HCT116 (cell line): Measurements from ENCODE around the gene CPNE7. TPM values are rescaled to one million over a fixed set of nuclear protein-coding genes. Genes with fewer than 3 reads are reported as not detected.

Experiments
- ATAC-seq: fragments of 200-7000 bp; cut with Tn5 transposase; 2 replicates; pipeline ENCODE4 v1.9.1; 2020; ENCODE audit warnings: mild to moderate bottlenecking, moderate library complexity
- BruUV-seq: library from RNA; stranded (reverse); fragments of 400-500 nt; replicated peaks from 2 replicates; lab custom pipeline; 2021; lab: Mats Ljungman, UMichigan
- CTCF ChIA-PET: fragments of 300-600 bp; sonication (Branson Sonifier 250); formaldehyde crosslinking; loops from one replicate; lab custom pipeline; 2021; ENCODE audit warnings: antibody characterized with exemption; lab: Charles Lee
- POLR2A ChIA-PET: fragments of 300-600, 350-600 bp; sonication (Branson Sonifier 250); formaldehyde crosslinking; loops from one replicate; lab custom pipeline; 2021; ENCODE audit warnings: antibody characterized with exemption; lab: Charles Lee
- RAD21 ChIA-PET, 2 experiments: fragments of 300-600 bp; sonication (Branson Sonifier 250); formaldehyde crosslinking; loops; one replicate each; lab custom pipeline; 2023; ENCODE audit warnings: low total read pairs in 2 of 2; ENCODE audit not compliant: uncharacterized antibody in 2 of 2, unreplicated experiment in 2 of 2, low non-redundant PET in 1 of 2; lab: Charles Lee
- DNase-seq: peaks from one replicate; pipeline ENCODE4 v3.0.0-alpha.2; 2010; ENCODE audit warnings: low read depth, low spot score
- H2AFZ ChIP-seq: fragments of 200-600 bp; shearing (Covaris generic), sonication (generic); 2 replicates; pipeline ENCODE4 v1.6.1; 2017; ENCODE audit warnings: low read depth, mixed run types, mixed read lengths, antibody characterized with exemption, low read length; ENCODE audit not compliant: poor library complexity, severe bottlenecking
- H3K27ac ChIP-seq: 2 replicates; pipeline ENCODE4 v1.5.1; 2012; ENCODE audit warnings: low read depth, low read length
- H3K27me3 ChIP-seq: fragments of 200-600 bp; sonication (generic); 2 replicates; pipeline ENCODE4 v1.6.1; 2016; ENCODE audit warnings: mixed run types, low read length, mixed read lengths; ENCODE audit not compliant: insufficient read depth
- H3K36me3 ChIP-seq, 2 experiments: fragments of 200-500 bp in 1 of 2; fragments of 200-600 bp in 1 of 2; sonication (Bioruptor generic) in 1 of 2; sonication (generic) in 1 of 2; 2 replicates each; pipeline versions ENCODE4 v1.5.1 to v1.6.1; 2014 to 2016; ENCODE audit warnings: low read length in 2 of 2, inconsistent platforms in 1 of 2, mixed read lengths in 1 of 2, mixed run types in 1 of 2; ENCODE audit not compliant: insufficient read depth in 2 of 2, control insufficient read depth in 1 of 2
- H3K4me1 ChIP-seq, 2 experiments: fragments of 200-600 bp in 1 of 2; sonication (generic) in 1 of 2; 2 replicates each; pipeline versions ENCODE4 v1.5.1 to v1.6.1; 2012 to 2017; ENCODE audit warnings: low read length in 2 of 2, inconsistent platforms in 1 of 2, mild to moderate bottlenecking in 1 of 2, mixed read lengths in 1 of 2, mixed run types in 1 of 2, moderate library complexity in 1 of 2; ENCODE audit not compliant: insufficient read depth in 2 of 2, control insufficient read depth in 1 of 2
- H3K4me2 ChIP-seq: fragments of 200-600 bp; sonication (generic); 2 replicates; pipeline ENCODE4 v1.6.1; 2017; ENCODE audit warnings: mixed run types, low read length, mixed read lengths
- H3K4me3 ChIP-seq, 2 experiments: fragments of 200-600 bp in 1 of 2; sonication (generic) in 1 of 2; replicated peaks in 1 of 2; 2 replicates each; pipeline ENCODE4 v1.5.1; 2011 to 2016; ENCODE audit warnings: low read length in 2 of 2, control low read depth in 1 of 2, low read depth in 1 of 2, mild to moderate bottlenecking in 1 of 2, mixed read lengths in 1 of 2, mixed run types in 1 of 2
- H3K79me2 ChIP-seq: fragments of 200-600 bp; sonication (generic); 2 replicates; pipeline ENCODE4 v1.6.1; 2017; ENCODE audit warnings: mild to moderate bottlenecking, mixed run types, low read length, moderate library complexity, mixed read lengths; ENCODE audit not compliant: insufficient read depth
- H3K9ac ChIP-seq: fragments of 200-600 bp; sonication (generic); 2 replicates; pipeline ENCODE4 v1.6.1; 2016; ENCODE audit warnings: low read length, mixed read lengths
- H3K9me2 ChIP-seq: fragments of 200-600 bp; sonication (generic), shearing (Covaris generic); 2 replicates; pipeline ENCODE4 v1.6.1; 2017; ENCODE audit warnings: mixed run types, mild to moderate bottlenecking, moderate library complexity; ENCODE audit not compliant: insufficient read depth
- H3K9me3 ChIP-seq, 2 experiments: fragments of 200-500 bp in 1 of 2; fragments of 200-600 bp in 1 of 2; sonication (Bioruptor generic) in 1 of 2; sonication (generic) in 1 of 2; 2 replicates each; pipeline ENCODE4 v1.6.1; 2014 to 2017; ENCODE audit warnings: low read length in 2 of 2, mixed read lengths in 2 of 2, inconsistent platforms in 1 of 2, low read depth in 1 of 2, mild to moderate bottlenecking in 1 of 2, mixed run types in 1 of 2, moderate library complexity in 1 of 2; ENCODE audit not compliant: control insufficient read depth in 1 of 2, insufficient read depth in 1 of 2
- H4K20me1 ChIP-seq: fragments of 200-600 bp; sonication (generic), shearing (Covaris generic); 2 replicates; pipeline ENCODE4 v1.6.1; 2017; ENCODE audit warnings: mixed run types, mild to moderate bottlenecking, moderate library complexity; ENCODE audit not compliant: insufficient read depth
- CBX3 ChIP-seq: IDR thresholded peaks from 2 replicates; pipeline ENCODE4 v1.6.1; 2012; ENCODE audit warnings: low read depth
- CEBPB ChIP-seq: IDR thresholded peaks from 2 replicates; pipeline ENCODE4 v1.6.1; 2012; ENCODE audit warnings: low read depth
- EGR1 ChIP-seq: IDR thresholded peaks from 2 replicates; pipeline ENCODE4 v1.6.1; 2012; ENCODE audit warnings: low read depth
- ELF1 ChIP-seq: IDR thresholded peaks from 2 replicates; pipeline ENCODE4 v1.6.1; 2012; ENCODE audit warnings: low read depth, borderline replicate concordance
- EZH2phosphoT487 ChIP-seq: fragments of 200-600 bp; IDR thresholded peaks from 2 replicates; pipeline ENCODE4 v1.6.1; 2018; ENCODE audit warnings: antibody characterized with exemption, borderline replicate concordance
- POLR2A ChIP-seq: IDR thresholded peaks from 2 replicates; pipeline ENCODE4 v1.7.0; 2011; ENCODE audit warnings: borderline replicate concordance; ENCODE audit not compliant: insufficient read depth, insufficient read length; ENCODE audit errors: extremely low read depth
- POLR2AphosphoS5 ChIP-seq: IDR thresholded peaks from 2 replicates; pipeline ENCODE4 v1.6.1; 2011; ENCODE audit warnings: mild to moderate bottlenecking, low read depth, low read length, moderate library complexity
- RAD21 ChIP-seq: IDR thresholded peaks from 2 replicates; pipeline ENCODE4 v1.6.1; 2012; ENCODE audit warnings: low read depth, mild to moderate bottlenecking
- SIN3A ChIP-seq: IDR thresholded peaks from 2 replicates; pipeline ENCODE4 v1.6.1; 2012; ENCODE audit warnings: low read depth
- SP1 ChIP-seq: IDR thresholded peaks from 2 replicates; pipeline ENCODE4 v1.6.1; 2012; ENCODE audit warnings: low read depth
- SRF ChIP-seq: IDR thresholded peaks from 2 replicates; pipeline ENCODE4 v1.6.1; 2012; ENCODE audit warnings: low read depth
- YY1 ChIP-seq: IDR thresholded peaks from 2 replicates; pipeline ENCODE4 v1.6.1; 2011; ENCODE audit warnings: low read length, low read depth, moderate library complexity, mild to moderate bottlenecking; ENCODE audit not compliant: insufficient replicate concordance; ENCODE audit errors: extremely low read depth
- ZBTB33 ChIP-seq: IDR thresholded peaks from 2 replicates; pipeline ENCODE4 v1.6.1; 2011; ENCODE audit warnings: mild to moderate bottlenecking, low read length, moderate library complexity; ENCODE audit not compliant: insufficient replicate concordance; ENCODE audit errors: extremely low read depth
- ZFX ChIP-seq: fragments of 450-650 bp; IDR thresholded peaks from 2 replicates; pipeline ENCODE4 v1.6.1; 2017
- ZNF274 ChIP-seq: fragments of 200-500 bp; sonication (Bioruptor generic); IDR thresholded peaks from 2 replicates; pipeline ENCODE4 v1.6.1; 2014; ENCODE audit warnings: mild to moderate bottlenecking, low read depth, low read length, inconsistent platforms
- intact Hi-C: fragments of 100-400 bp; cut with micrococcal nuclease; formaldehyde crosslinking; loops from 2 replicates; pipeline ENCODE4 v1.10.0; 2022
- total RNA-seq: library from RNA; stranded (reverse); gene quantifications from one replicate; pipeline ENCODE4 v1.2.1, GENCODE V29; 2021; ENCODE audit not compliant: unreplicated experiment
- TF ChIP-seq, protein P1 (sequence below): IDR thresholded peaks from 2 replicates; pipeline ENCODE4 v1.6.1; 2012
- TF ChIP-seq, protein P2 (sequence below), 3 experiments: fragments of 200-600 bp in 1 of 3; sonication (generic) in 1 of 3; IDR thresholded peaks in 2 of 3; conservative IDR thresholded peaks in 1 of 3; 2 replicates each; pipeline ENCODE4 v1.5.1; 2012 to 2017; ENCODE audit warnings: low read depth in 2 of 3, low read length in 2 of 3, antibody characterized with exemption in 1 of 3, borderline replicate concordance in 1 of 3, control low read depth in 1 of 3, mild to moderate bottlenecking in 1 of 3, mixed read lengths in 1 of 3, mixed run types in 1 of 3, moderate library complexity in 1 of 3; ENCODE audit not compliant: insufficient read depth in 1 of 3
- TF ChIP-seq, protein P3 (sequence below): IDR thresholded peaks from 2 replicates; pipeline ENCODE4 v1.6.1; 2012; ENCODE audit warnings: low read depth

Gene CPNE7
- total RNA-seq, 1 experiment from 2014 or later: 201 TPM

- Histone ChIP-seq H3K4me1 (peaks cover 9 to 35% of the 10 kb centered on the region in 2 experiments), H3K36me3 (0 out of 4 replicates have a peak, but pooled peaks cover 0 to under 1% of the 10 kb centered on the region in 2 experiments), H3K9ac (no peak overlapping the region), H3K9me2 (no peaks in the 10 kb centered on the region), H3K9me3 (no peaks in the 10 kb centered on the region), H4K20me1 (no peaks in the 10 kb centered on the region), H2AFZ (no peak overlapping the region), H3K4me3 (no peak overlapping the region), H3K4me2 (no peak overlapping the region), H3K27ac (no peak overlapping the region; the same call in 1 of the 2 replicates), H3K27me3 (no peaks in the 10 kb centered on the region), H3K79me2 (peaks cover 13% of the 10 kb centered on the region)
- ChIA-PET POLR2A (no interaction called here), RAD21 (no interaction called here), CTCF (no interaction called here)
- DNase-seq (no peak), ATAC-seq (no peak)
- no peak for TF ChIP-seq SP1
- no peak for TF ChIP-seq ELF1
- no peak for TF ChIP-seq CBX3
- no peak for TF ChIP-seq RAD21
- TF ChIP-seq POLR2AphosphoS5: no peak
- no peak for TF ChIP-seq EZH2phosphoT487
- TF ChIP-seq, protein P1, sequence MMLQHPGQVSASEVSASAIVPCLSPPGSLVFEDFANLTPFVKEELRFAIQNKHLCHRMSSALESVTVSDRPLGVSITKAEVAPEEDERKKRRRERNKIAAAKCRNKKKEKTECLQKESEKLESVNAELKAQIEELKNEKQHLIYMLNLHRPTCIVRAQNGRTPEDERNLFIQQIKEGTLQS: no peak
- no peak for TF ChIP-seq YY1
- TF ChIP-seq, protein P2, sequence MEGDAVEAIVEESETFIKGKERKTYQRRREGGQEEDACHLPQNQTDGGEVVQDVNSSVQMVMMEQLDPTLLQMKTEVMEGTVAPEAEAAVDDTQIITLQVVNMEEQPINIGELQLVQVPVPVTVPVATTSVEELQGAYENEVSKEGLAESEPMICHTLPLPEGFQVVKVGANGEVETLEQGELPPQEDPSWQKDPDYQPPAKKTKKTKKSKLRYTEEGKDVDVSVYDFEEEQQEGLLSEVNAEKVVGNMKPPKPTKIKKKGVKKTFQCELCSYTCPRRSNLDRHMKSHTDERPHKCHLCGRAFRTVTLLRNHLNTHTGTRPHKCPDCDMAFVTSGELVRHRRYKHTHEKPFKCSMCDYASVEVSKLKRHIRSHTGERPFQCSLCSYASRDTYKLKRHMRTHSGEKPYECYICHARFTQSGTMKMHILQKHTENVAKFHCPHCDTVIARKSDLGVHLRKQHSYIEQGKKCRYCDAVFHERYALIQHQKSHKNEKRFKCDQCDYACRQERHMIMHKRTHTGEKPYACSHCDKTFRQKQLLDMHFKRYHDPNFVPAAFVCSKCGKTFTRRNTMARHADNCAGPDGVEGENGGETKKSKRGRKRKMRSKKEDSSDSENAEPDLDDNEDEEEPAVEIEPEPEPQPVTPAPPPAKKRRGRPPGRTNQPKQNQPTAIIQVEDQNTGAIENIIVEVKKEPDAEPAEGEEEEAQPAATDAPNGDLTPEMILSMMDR (IDR thresholded peaks at IDR 0.05 in 2 of 3, conservative IDR thresholded peaks at IDR 0.05 in 1 of 3; ENCODE audit: borderline replicate concordance in 1 of 3, insufficient read depth in 1 of 3, low read depth in 2 of 3, low read length in 2 of 3): no peak
- TF ChIP-seq ZNF274: no peak
- TF ChIP-seq POLR2A: no peak
- TF ChIP-seq CEBPB: no peak
- no peak for TF ChIP-seq EGR1
- TF ChIP-seq, protein P3, sequence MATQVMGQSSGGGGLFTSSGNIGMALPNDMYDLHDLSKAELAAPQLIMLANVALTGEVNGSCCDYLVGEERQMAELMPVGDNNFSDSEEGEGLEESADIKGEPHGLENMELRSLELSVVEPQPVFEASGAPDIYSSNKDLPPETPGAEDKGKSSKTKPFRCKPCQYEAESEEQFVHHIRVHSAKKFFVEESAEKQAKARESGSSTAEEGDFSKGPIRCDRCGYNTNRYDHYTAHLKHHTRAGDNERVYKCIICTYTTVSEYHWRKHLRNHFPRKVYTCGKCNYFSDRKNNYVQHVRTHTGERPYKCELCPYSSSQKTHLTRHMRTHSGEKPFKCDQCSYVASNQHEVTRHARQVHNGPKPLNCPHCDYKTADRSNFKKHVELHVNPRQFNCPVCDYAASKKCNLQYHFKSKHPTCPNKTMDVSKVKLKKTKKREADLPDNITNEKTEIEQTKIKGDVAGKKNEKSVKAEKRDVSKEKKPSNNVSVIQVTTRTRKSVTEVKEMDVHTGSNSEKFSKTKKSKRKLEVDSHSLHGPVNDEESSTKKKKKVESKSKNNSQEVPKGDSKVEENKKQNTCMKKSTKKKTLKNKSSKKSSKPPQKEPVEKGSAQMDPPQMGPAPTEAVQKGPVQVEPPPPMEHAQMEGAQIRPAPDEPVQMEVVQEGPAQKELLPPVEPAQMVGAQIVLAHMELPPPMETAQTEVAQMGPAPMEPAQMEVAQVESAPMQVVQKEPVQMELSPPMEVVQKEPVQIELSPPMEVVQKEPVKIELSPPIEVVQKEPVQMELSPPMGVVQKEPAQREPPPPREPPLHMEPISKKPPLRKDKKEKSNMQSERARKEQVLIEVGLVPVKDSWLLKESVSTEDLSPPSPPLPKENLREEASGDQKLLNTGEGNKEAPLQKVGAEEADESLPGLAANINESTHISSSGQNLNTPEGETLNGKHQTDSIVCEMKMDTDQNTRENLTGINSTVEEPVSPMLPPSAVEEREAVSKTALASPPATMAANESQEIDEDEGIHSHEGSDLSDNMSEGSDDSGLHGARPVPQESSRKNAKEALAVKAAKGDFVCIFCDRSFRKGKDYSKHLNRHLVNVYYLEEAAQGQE: no peak
- no peak for TF ChIP-seq SIN3A
- TF ChIP-seq SRF: no peak
- no peak for TF ChIP-seq ZFX
- TF ChIP-seq ZBTB33: no peak
- BruUV-seq: no TSS peak
- intact Hi-C loops: no loop called here
These were observed 3.9 kb upstream of the CPNE7 start for GRCh38 chr16:89571636-89572035.
